SK-N-SH (cell line): ENCODE measurements around the gene CTSZ. TPM values are rescaled to one million over a fixed set of nuclear protein-coding genes. Genes with fewer than 3 reads are reported as not detected.

Experiments used
- CTCF ChIA-PET: fragments of 300-600, 350-600 bp; formaldehyde crosslinking; extraction: SDS; loops from one replicate; lab custom pipeline; 2021; lab: Yijun Ruan, JAX
- POLR2A ChIA-PET: fragments of 350-600 bp; sonication (Branson Sonifier 250); formaldehyde crosslinking; extraction: SDS; loops from one replicate; lab custom pipeline; 2020; ENCODE audit warnings: antibody characterized with exemption, inconsistent platforms; lab: Yijun Ruan, JAX
- DNase-seq: peaks from one replicate; pipeline ENCODE4 v3.0.0; 2012
- H2AFZ ChIP-seq: fragments of 200-600 bp; sonication (generic); 2 replicates; pipeline ENCODE4 v1.8.1; 2016; ENCODE audit warnings: antibody characterized with exemption, mild to moderate bottlenecking, low read depth
- H3F3A ChIP-seq: fragments of 200-600 bp; sonication (generic); replicated peaks from 2 replicates; pipeline ENCODE3; 2016; ENCODE audit warnings: antibody characterized with exemption, mild to moderate bottlenecking; ENCODE audit not compliant: insufficient read depth
- H3K27ac ChIP-seq, 2 experiments: fragments of 200-500 bp in 1 of 2; fragments of 200-600 bp in 1 of 2; sonication (Bioruptor generic) in 1 of 2; sonication (generic), shearing (Covaris generic) in 1 of 2; 2 replicates each; pipeline versions ENCODE4 v1.5.1 to v1.6.1; 2014 to 2016; ENCODE audit warnings: low read depth in 2 of 2, inconsistent platforms in 1 of 2, low read length in 1 of 2, mild to moderate bottlenecking in 1 of 2, mixed read lengths in 1 of 2
- H3K27me3 ChIP-seq: fragments of 200-600 bp; sonication (generic), shearing (Covaris generic); 2 replicates; pipeline ENCODE4 v1.6.1; 2016; ENCODE audit warnings: mixed run types; ENCODE audit not compliant: insufficient read depth
- H3K36me3 ChIP-seq, 2 experiments: fragments of 200-500 bp in 1 of 2; fragments of 200-600 bp in 1 of 2; sonication (Bioruptor generic) in 1 of 2; sonication (generic) in 1 of 2; replicated peaks in 1 of 2; 2 replicates each; pipeline versions ENCODE3 to v1.5.1; 2014 to 2016; ENCODE audit warnings: low read length in 1 of 2, mild to moderate bottlenecking in 1 of 2; ENCODE audit not compliant: insufficient read depth in 2 of 2, control insufficient read depth in 1 of 2
- H3K4me1 ChIP-seq, 2 experiments: fragments of 200-500 bp in 1 of 2; fragments of 200-600 bp in 1 of 2; sonication (Bioruptor generic) in 1 of 2; sonication (generic), shearing (Covaris generic) in 1 of 2; 2 replicates each; pipeline versions ENCODE4 v1.5.1 to v1.6.1; 2014 to 2016; ENCODE audit warnings: low read depth in 1 of 2, low read length in 1 of 2, mixed run types in 1 of 2; ENCODE audit not compliant: insufficient read depth in 2 of 2, control insufficient read depth in 1 of 2
- H3K4me2 ChIP-seq: fragments of 200-600 bp; sonication (generic), shearing (Covaris generic); 2 replicates; pipeline ENCODE4 v1.6.1; 2017; ENCODE audit warnings: mixed run types
- H3K4me3 ChIP-seq, 2 experiments: fragments of 200-500 bp in 1 of 2; fragments of 200-600 bp in 1 of 2; sonication (Bioruptor generic) in 1 of 2; sonication (generic), shearing (Covaris generic) in 1 of 2; 2 replicates each; pipeline versions ENCODE4 v1.5.1 to v1.8.1; 2014 to 2016; ENCODE audit warnings: low read depth in 2 of 2, inconsistent platforms in 1 of 2, low read length in 1 of 2, mild to moderate bottlenecking in 1 of 2, mixed read lengths in 1 of 2, moderate library complexity in 1 of 2
- H3K79me2 ChIP-seq: fragments of 200-600 bp; sonication (generic); 2 replicates; pipeline ENCODE4 v1.8.1; 2017; ENCODE audit warnings: mild to moderate bottlenecking; ENCODE audit not compliant: insufficient read depth
- H3K9ac ChIP-seq: fragments of 200-600 bp; sonication (generic); 2 replicates; pipeline ENCODE4 v1.6.1; 2017; ENCODE audit warnings: mixed run types
- H3K9me2 ChIP-seq: fragments of 200-600 bp; sonication (generic); 2 replicates; pipeline ENCODE4 v1.6.1; 2017; ENCODE audit warnings: mixed run types
- H3K9me3 ChIP-seq: fragments of 200-600 bp; sonication (generic); 2 replicates; pipeline ENCODE4 v1.6.1; 2017; ENCODE audit warnings: mixed run types, mild to moderate bottlenecking, moderate library complexity
- H4K20me1 ChIP-seq: fragments of 200-600 bp; sonication (generic); 2 replicates; pipeline ENCODE4 v1.6.1; 2017; ENCODE audit warnings: mild to moderate bottlenecking, mixed run types; ENCODE audit not compliant: insufficient read depth
- CHD2 ChIP-seq: fragments of 150-350 bp; IDR thresholded peaks from 2 replicates; pipeline ENCODE4 v1.6.1; 2018; ENCODE audit warnings: low read length; ENCODE audit not compliant: partially characterized antibody
- ELF1 ChIP-seq: IDR thresholded peaks from 2 replicates; pipeline ENCODE4 v1.4.0; 2012
- EZH2phosphoT487 ChIP-seq: fragments of 200-600 bp; sonication (generic); IDR thresholded peaks from 2 replicates; pipeline ENCODE4 v1.6.1; 2017; ENCODE audit warnings: low read depth, mixed run types, mild to moderate bottlenecking, antibody characterized with exemption, moderate library complexity, borderline replicate concordance
- FOSL2 ChIP-seq: IDR thresholded peaks from 2 replicates; pipeline ENCODE4 v1.4.0; 2012; ENCODE audit warnings: low read depth, mild to moderate bottlenecking, moderate library complexity, borderline replicate concordance
- FOXM1 ChIP-seq: IDR thresholded peaks from 2 replicates; pipeline ENCODE4 v1.4.0; 2012; ENCODE audit warnings: low read depth, mild to moderate bottlenecking
- IRF3 ChIP-seq: fragments of 150-350 bp; IDR thresholded peaks from 2 replicates; pipeline ENCODE4 v1.6.1; 2016; ENCODE audit warnings: mild to moderate bottlenecking, low read depth, low read length
- JUND ChIP-seq: IDR thresholded peaks from 2 replicates; pipeline ENCODE4 v1.4.0; 2012
- MEF2A ChIP-seq: IDR thresholded peaks from 2 replicates; pipeline ENCODE4 v1.4.0; 2012; ENCODE audit warnings: low read depth, borderline replicate concordance
- MXI1 ChIP-seq: IDR thresholded peaks from 2 replicates; pipeline ENCODE4 v1.6.1; 2012; ENCODE audit warnings: mild to moderate bottlenecking, low read depth, low read length, improper control_type of control experiment
- NFIC ChIP-seq: IDR thresholded peaks from 2 replicates; pipeline ENCODE4 v1.4.0; 2012; ENCODE audit warnings: borderline replicate concordance
- POLR2AphosphoS5 ChIP-seq: IDR thresholded peaks from 2 replicates; pipeline ENCODE4 v1.6.1; 2012; ENCODE audit warnings: low read depth, low read length
- REST ChIP-seq: IDR thresholded peaks from 2 replicates; pipeline ENCODE4 v1.6.1; 2012; ENCODE audit warnings: mild to moderate bottlenecking, low read depth, low read length, moderate library complexity
- RFX5 ChIP-seq: IDR thresholded peaks from 2 replicates; pipeline ENCODE4 v1.6.1; 2012; ENCODE audit warnings: mild to moderate bottlenecking, improper control_type of control experiment, low read length
- TCF12 ChIP-seq: IDR thresholded peaks from 2 replicates; pipeline ENCODE4 v1.4.0; 2012
- WGBS: methylation state at CpG from one replicate; pipeline ENCODE4 v1.1.6; 2017; ENCODE audit warnings: low lambda C conversion rate; 5-methylcytosine and 5-hydroxymethylcytosine counted together
- polyA plus RNA-seq, 3 experiments: library from polyadenylated mRNA; depleted of rRNA; stranded (reverse); fragments of >200 nt; gene quantifications; 2 replicates each; pipeline ENCODE4 v1.2.3, GENCODE V29; 2012

The CTSZ gene
- polyA plus RNA-seq, 1 of the 3 experiments (the other 2 are of a cell fraction): 0.03 TPM

- TF ChIP-seq REST (no peak), TCF12 (no peak), MEF2A (no peak), NFIC (no peak), FOXM1 (no peak), RFX5 (no peak), IRF3 (no peak), POLR2AphosphoS5 (no peak), JUND (no peak), ELF1 (no peak)
Observed at GRCh38 chr20:59050437-59050836, 43.4 kb upstream of the CTSZ start (continued).

GRCh38 chr20:59048681-59049030, 41.6 kb upstream of the CTSZ start:
- DNase-seq: no peak
- Histone ChIP-seq H3K4me2 (peak overlapping the region; percentile 15), H3K9me2 (no peaks in the 10 kb centered on the region), H3K79me2 (no peaks in the 10 kb centered on the region), H3F3A (no peaks in the 10 kb centered on the region), H3K9me3 (no peaks in the 10 kb centered on the region), H4K20me1 (no peaks in the 10 kb centered on the region), H3K27ac (no peak overlapping the region), H3K36me3 (no peaks in the 10 kb centered on the region), H3K27me3 (no peaks in the 10 kb centered on the region), H3K4me1 (peaks cover 0 to 2% of the 10 kb centered on the region in 2 experiments; a peak in 1 of 4 replicates), H3K4me3 (no peak overlapping the region; a peak in 1 of 4 replicates), H3K9ac (no peak overlapping the region), H2AFZ (no peak overlapping the region)
- ChIA-PET POLR2A (no interaction called here), CTCF (no interaction called here)
- TF ChIP-seq EZH2phosphoT487: no peak
- no peak for TF ChIP-seq MXI1
- TF ChIP-seq CHD2: no peak
- no peak for TF ChIP-seq FOSL2
- no peak for TF ChIP-seq ELF1
- no peak for TF ChIP-seq RFX5
- 63% methylated on average over 2 of the region's 2 CpGs for WGBS
